HepG2 (cell line): ENCODE measurements around the gene TSC22D4. TPM values are rescaled to one million over a fixed set of nuclear protein-coding genes. Genes with fewer than 3 reads are reported as not detected.
A peak's percentile ranks its signal among the peaks of the same experiment; 100 is the strongest.

ENCODE experiments used
- ATRX ChIP-seq: sonication (generic); formaldehyde crosslinking; IDR thresholded peaks from 2 replicates; pipeline ENCODE4 v1.4.0; 2020; ENCODE audit warnings: missing genetic modification reagents, borderline replicate concordance
- FLYWCH1 ChIP-seq: sonication (generic); formaldehyde crosslinking; IDR thresholded peaks from 2 replicates; pipeline ENCODE4 v1.8.1; 2023; ENCODE audit warnings: mild to moderate bottlenecking, missing genetic modification reagents
- HHEX ChIP-seq: IDR thresholded peaks from 2 replicates; pipeline ENCODE4 v1.6.1; 2016; ENCODE audit warnings: control low read depth
- IRF1 ChIP-seq: sonication (generic); formaldehyde crosslinking; IDR thresholded peaks from 2 replicates; pipeline ENCODE4 v1.4.0; 2020; ENCODE audit warnings: low read depth, mild to moderate bottlenecking, missing genetic modification reagents
- PATZ1 ChIP-seq: sonication (generic); formaldehyde crosslinking; IDR thresholded peaks from 2 replicates; pipeline ENCODE4 v1.4.0; 2020; ENCODE audit warnings: missing genetic modification reagents
- POGK ChIP-seq: sonication (generic); formaldehyde crosslinking; conservative IDR thresholded peaks from 2 replicates; pipeline ENCODE4 v1.8.0; 2022; ENCODE audit warnings: mild to moderate bottlenecking, moderate library complexity, missing genetic modification reagents
- SNAPC4 ChIP-seq: sonication (generic); formaldehyde crosslinking; IDR thresholded peaks from 2 replicates; pipeline ENCODE4 v1.4.0; 2020; ENCODE audit warnings: mild to moderate bottlenecking, missing genetic modification reagents
- ZFP1 ChIP-seq: IDR thresholded peaks from 2 replicates; pipeline ENCODE4 v1.6.1; 2016
- ZFP37 ChIP-seq: sonication (generic); formaldehyde crosslinking; IDR thresholded peaks from 2 replicates; pipeline ENCODE4 v1.4.0; 2020; ENCODE audit warnings: missing genetic modification reagents, borderline replicate concordance
- ZNF12 ChIP-seq: sonication (generic); formaldehyde crosslinking; IDR thresholded peaks from 2 replicates; pipeline ENCODE4 v1.5.0; 2020; ENCODE audit warnings: missing genetic modification reagents
- ZNF280B ChIP-seq: sonication (generic); formaldehyde crosslinking; IDR thresholded peaks from 2 replicates; pipeline ENCODE4 v1.5.0; 2020; ENCODE audit warnings: missing genetic modification reagents, mild to moderate bottlenecking, borderline replicate concordance
- ZNF557 ChIP-seq: sonication (generic); formaldehyde crosslinking; IDR thresholded peaks from 2 replicates; pipeline ENCODE4 v1.4.0; 2020; ENCODE audit warnings: missing genetic modification reagents
- ZNF569 ChIP-seq: sonication (generic); formaldehyde crosslinking; IDR thresholded peaks from 2 replicates; pipeline ENCODE4 v1.5.0; 2020; ENCODE audit warnings: mild to moderate bottlenecking, missing genetic modification reagents, moderate library complexity, borderline replicate concordance
- ZNF616 ChIP-seq: sonication (generic); formaldehyde crosslinking; IDR thresholded peaks from 2 replicates; pipeline ENCODE4 v1.5.0; 2020; ENCODE audit warnings: low read depth, mild to moderate bottlenecking, missing genetic modification reagents
- ZNF709 ChIP-seq: sonication (generic); formaldehyde crosslinking; IDR thresholded peaks from 2 replicates; pipeline ENCODE4 v1.5.0; 2020; ENCODE audit warnings: mild to moderate bottlenecking, missing genetic modification reagents
- ZNF713 ChIP-seq: sonication (generic); formaldehyde crosslinking; IDR thresholded peaks from 2 replicates; pipeline ENCODE4 v1.4.0; 2020; ENCODE audit warnings: mild to moderate bottlenecking, missing genetic modification reagents
- ZNF776 ChIP-seq: sonication (generic); formaldehyde crosslinking; IDR thresholded peaks from 2 replicates; pipeline ENCODE4 v1.4.0; 2020; ENCODE audit warnings: mild to moderate bottlenecking, missing genetic modification reagents
- ZSCAN25 ChIP-seq: sonication (generic); formaldehyde crosslinking; IDR thresholded peaks from 2 replicates; pipeline ENCODE4 v1.8.0; 2022; ENCODE audit warnings: mild to moderate bottlenecking, missing genetic modification reagents
- polyA plus RNA-seq, 8 experiments: library from polyadenylated mRNA; depleted of rRNA in 3 of 8; stranded (reverse) in 7 of 8; unstranded in 1 of 8; fragments of >200 nt; fragmentation: Illumina TruSeq in 4 of 8; extraction: Trizol in 4 of 8; gene quantifications; 2 replicates each; pipeline versions ENCODE4 v1.2.1 to v1.2.3, GENCODE V29; 2011 to 2016; ENCODE audit warnings: low read depth in 4 of 8, missing spikeins in 1 of 8, mixed read lengths in 1 of 8; ENCODE audit not compliant: insufficient read depth in 1 of 8
- total RNA-seq, 5 experiments: library from RNA; depleted of rRNA; stranded (reverse); fragments of >200 nt; fragmentation: Illumina TruSeq; extraction: Trizol; gene quantifications; 2 replicates each; pipeline ENCODE4 v1.2.3, GENCODE V29; 2016; ENCODE audit warnings: low read depth in 1 of 5

Gene TSC22D4
- total and polyA plus RNA-seq, 2 of the 13 experiments (the other 11 are each of a cell fraction or from before 2014, with no cell fraction given), result 7.7 to 8.7 TPM

GRCh38 chr7:100428967-100429636 lies 49.9 kb downstream of the TSC22D4 start (continued):
- TF ChIP-seq ZNF713 (no peak), ZFP37 (CRISPR knock-in tag) (0 out of 2 replicates have a peak, but pooled peaks have one; percentile 23), HHEX (CRISPR knock-in tag) (no peak), FLYWCH1 (no peak), ZSCAN25 (CRISPR knock-in tag) (no peak), SNAPC4 (CRISPR knock-in tag) (no peak; the same call in 1 of the 2 replicates), ZNF709 (no peak), ZNF12 (CRISPR knock-in tag) (peak; percentile 22; the same call in 1 of the 2 replicates), ZNF616 (no peak; the same call in 1 of the 2 replicates), IRF1 (CRISPR knock-in tag) (no peak), ZFP1 (no peak; the same call in 1 of the 2 replicates), ZNF280B (CRISPR knock-in tag) (no peak), PATZ1 (peak; percentile 81), POGK (peak; percentile 3; the same call in 1 of the 2 replicates), ATRX (no peak), ZNF569 (0 out of 2 replicates have a peak, but pooled peaks have one; percentile 8), ZNF557 (peak; percentile 74; the same call in 1 of the 2 replicates), ZNF776 (CRISPR knock-in tag) (no peak)
